ENCODE measurements around the gene CCL11.

Gene CCL11

GRCh38 chr17:34257299-34257985 lies 28.1 kb upstream of the CCL11 start:
- no peak for DNase-seq (ENCODE audit: low read depth)

GRCh38 chr17:34257986-34258326 lies 27.6 kb upstream of the CCL11 start:
- DNase-seq (ENCODE audit: low read depth), result no peak

DNA sequence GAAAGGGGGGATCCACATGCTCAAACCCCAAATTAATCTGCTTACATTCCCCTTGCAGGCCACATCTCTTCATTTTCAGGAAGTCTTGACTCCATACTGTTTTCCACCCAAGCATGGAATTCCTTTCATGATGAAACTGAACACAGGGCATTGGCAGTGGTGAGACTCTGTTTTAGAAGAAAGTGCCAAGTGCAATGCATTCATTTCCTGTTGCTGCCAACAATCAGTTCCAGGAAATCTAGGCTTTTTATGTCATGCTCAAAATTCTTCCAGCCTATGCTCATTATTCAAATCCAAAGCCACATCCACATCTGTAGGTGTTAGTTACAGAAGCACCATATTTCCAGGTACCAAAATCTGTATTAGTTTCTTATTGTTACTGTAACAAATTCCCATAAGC lies 26.4 kb upstream of the CCL11 start:
- no peak for DNase-seq (ENCODE audit: low read depth)

DNA sequence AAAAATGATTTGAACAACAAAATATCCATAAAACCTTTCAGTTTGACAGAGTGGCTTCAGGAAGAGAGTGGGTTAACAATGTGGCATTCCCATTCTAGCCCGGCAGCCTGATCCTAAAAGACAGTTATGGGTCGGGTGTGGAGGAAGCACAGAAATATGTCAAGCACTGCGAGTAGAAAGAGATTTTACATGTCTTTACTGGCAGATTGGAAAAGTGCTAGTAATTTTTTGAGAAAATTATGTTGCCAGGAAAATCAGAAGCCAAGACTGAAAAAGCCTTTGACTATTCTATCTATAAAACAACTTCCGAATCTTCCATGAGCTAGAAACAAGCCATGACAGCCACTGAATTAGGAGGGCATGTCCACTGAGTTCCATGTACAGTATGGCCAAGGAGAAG lies 24.7 kb upstream of the CCL11 start:
- DNase-seq (ENCODE audit: low read depth), result no peak

GRCh38 chr17:34261568-34262337 lies 23.8 kb upstream of the CCL11 start:
- DNase-seq (ENCODE audit: low read depth), result no peak

GRCh38 chr17:34265711-34266110 lies 19.8 kb upstream of the CCL11 start:
- no peak for DNase-seq (ENCODE audit: low read depth)

- DNase-seq (ENCODE audit: low read depth), result no peak
Observed at GRCh38 chr17:34269969-34270368, 15.6 kb upstream of the CCL11 start, which contains the start of gene CCL7. Gene CCL7 (plus strand): TSS chr17:34270221. CDS start chr17:34270291, 70 bp downstream.

- peak; percentile 85 for DNase-seq (ENCODE audit: low read depth)
Observed at GRCh38 chr17:34275881-34276280, 9.7 kb upstream of the CCL11 start.

GRCh38 chr17:34276826-34277225 lies 8.7 kb upstream of the CCL11 start:
- DNase-seq (ENCODE audit: low read depth), result no peak

GRCh38 chr17:34283571-34283970 lies 2.0 kb upstream of the CCL11 start:
- no peak for DNase-seq (ENCODE audit: low read depth)

- no peak for DNase-seq (ENCODE audit: low read depth)
Observed at GRCh38 chr17:34287875-34288274, 2.3 kb downstream of the CCL11 start.

DNA sequence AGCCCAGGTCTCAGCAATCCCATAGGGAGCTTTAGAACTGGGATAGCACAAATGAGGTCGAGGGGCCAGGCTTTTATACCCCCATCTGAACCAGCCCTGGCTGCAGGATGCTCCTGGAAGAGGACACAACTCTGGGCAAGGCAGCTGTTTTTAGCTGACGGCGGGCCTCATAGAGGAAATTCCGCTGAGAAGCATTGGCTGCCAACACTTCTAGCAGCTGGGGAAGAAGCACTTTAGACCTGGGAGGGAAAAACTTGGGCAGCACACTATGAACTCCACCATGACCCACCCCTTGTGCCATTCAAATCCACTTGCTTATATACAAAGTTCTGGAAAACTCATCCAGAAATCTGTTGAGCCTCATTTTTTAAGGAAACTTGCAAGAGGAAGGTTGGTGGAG lies 5.0 kb downstream of the CCL11 start:
- no peak for DNase-seq (ENCODE audit: low read depth)

GRCh38 chr17:34291721-34292348 lies 6.3 kb downstream of the CCL11 start:
- DNase-seq (ENCODE audit: low read depth), result no peak

DNA sequence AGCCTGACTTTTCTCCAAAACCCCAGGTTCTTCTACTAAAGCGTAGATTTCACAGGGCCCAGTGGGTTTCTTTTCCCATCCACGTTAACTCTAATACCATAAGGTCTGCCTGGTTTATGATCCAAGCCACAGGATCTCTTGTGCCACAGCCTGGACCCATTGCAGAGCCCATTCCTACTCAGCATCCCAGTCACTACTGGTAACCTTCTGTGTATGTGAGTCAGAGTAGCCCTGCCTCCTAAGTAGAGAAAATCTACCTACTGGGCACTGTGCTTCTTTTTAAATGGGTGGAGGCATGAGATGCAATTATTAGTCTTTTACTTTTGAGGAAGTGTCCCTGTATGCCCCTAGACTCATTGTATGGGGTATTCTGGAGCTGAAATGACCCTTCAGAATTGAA lies 13.5 kb downstream of the CCL11 start:
- no peak for DNase-seq (ENCODE audit: low read depth)

DNA sequence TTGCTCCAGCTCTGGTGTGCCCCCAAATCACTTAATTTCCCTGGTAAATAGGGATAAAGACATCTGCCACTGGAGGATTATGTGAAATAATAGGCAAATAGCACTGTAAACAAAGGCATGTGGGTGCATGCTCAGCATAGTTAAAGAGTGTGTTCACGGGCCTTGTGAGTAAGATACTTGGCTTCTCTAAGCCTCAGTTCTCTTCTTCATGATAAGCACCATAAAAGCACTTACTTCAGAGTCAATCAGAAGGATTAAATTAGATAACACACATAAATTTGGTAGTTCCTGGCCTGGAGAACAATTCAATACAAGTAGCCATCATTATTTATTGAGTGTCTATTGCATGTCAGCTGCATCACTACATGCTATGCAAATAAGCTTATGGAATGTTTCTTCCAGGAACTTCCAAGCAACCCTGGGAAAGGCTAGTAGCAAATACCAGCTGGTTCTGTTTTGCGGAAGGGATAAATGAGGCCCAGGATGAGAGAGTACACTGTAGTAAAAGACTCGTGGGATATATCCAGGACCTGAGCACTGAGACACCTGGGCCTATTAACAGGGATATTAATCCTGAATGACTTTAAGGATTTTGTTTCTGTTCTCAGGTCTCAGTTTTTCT lies 14.5 kb downstream of the CCL11 start:
- DNase-seq (ENCODE audit: low read depth), result no peak

- no peak for DNase-seq (ENCODE audit: low read depth)
Observed at GRCh38 chr17:34300652-34301370, 15.3 kb downstream of the CCL11 start.

- no peak for DNase-seq (ENCODE audit: low read depth)
Observed at GRCh38 chr17:34301986-34302385, 16.4 kb downstream of the CCL11 start.

DNA sequence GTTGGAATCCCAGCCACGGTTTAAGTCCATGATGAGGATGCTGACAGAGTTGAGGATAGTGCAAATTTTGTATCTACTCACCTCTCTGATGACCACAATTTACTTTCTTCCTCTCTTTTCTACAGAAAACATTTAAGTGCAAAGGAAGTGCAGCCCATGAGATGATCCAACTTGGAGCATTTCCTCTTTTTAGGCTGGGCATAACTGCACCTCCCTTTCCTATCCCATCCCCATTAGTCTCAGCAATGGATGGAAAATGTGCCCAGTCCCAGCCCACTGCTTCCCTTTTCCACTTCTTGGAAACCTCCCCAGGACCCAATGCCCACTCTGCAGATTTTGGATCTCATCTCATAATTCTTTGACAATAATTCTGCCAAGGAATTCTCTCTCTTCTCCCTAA lies 17.1 kb downstream of the CCL11 start:
- no peak for DNase-seq (ENCODE audit: low read depth)

GRCh38 chr17:34303606-34304005 lies 18.1 kb downstream of the CCL11 start:
- DNase-seq (ENCODE audit: low read depth), result no peak

GRCh38 chr17:34305061-34305460 lies 19.5 kb downstream of the CCL11 start:
- no peak for DNase-seq (ENCODE audit: low read depth)

DNA sequence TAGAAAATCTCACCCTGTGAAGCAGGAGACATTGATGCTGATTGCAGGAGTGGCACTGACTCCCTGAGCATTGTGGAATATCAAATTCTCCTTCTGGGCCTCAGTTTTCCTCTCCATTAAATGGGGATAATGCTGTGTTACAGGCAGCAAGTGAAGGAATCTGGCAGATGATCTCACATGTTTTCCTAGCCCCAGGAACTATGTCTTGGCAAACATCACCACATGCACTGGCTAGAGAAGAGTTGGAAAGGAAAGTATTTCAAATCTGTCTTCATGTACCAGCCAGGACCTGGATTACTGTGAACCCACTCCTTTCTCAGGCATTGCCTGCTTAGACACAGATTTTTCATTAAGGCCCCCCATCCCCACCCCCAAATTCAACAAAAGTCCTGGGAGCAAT lies 20.1 kb downstream of the CCL11 start:
- no peak for DNase-seq (ENCODE audit: low read depth)

- peak; percentile 82 for DNase-seq (ENCODE audit: low read depth)
Observed at GRCh38 chr17:34306466-34306865, 20.9 kb downstream of the CCL11 start.

Data from stromal cell of bone marrow (primary cell).